GM18505 (cell line): ENCODE data around the gene PLAAT5.

Source experiments
- ATAC-seq: cut with Tn5 transposase; IDR thresholded peaks from one replicate; pipeline ENCODE4 v1.9.1; 2021; ENCODE audit not compliant: unreplicated experiment
- POLR2A ChIP-seq: IDR thresholded peaks from 4 replicates; pipeline ENCODE4 v1.6.1; 2011; ENCODE audit warnings: borderline replicate concordance; ENCODE audit not compliant: insufficient read depth, insufficient read length; ENCODE audit errors: extremely low read depth

The PLAAT5 gene

GRCh38 chr11:63504933-63505586 lies 14.1 kb upstream of the PLAAT5 start:
- no peak for ATAC-seq
- TF ChIP-seq POLR2A = no peak

GRCh38 chr11:63504054-63504453 lies 13.1 kb upstream of the PLAAT5 start:
- no peak for ATAC-seq
- no peak for TF ChIP-seq POLR2A

- no peak for TF ChIP-seq POLR2A
- ATAC-seq = no peak
Observed at GRCh38 chr11:63503492-63503891, 12.5 kb upstream of the PLAAT5 start.

- no peak for ATAC-seq
- TF ChIP-seq POLR2A = no peak
Observed at GRCh38 chr11:63502252-63502820, 11.4 kb upstream of the PLAAT5 start.

GRCh38 chr11:63501236-63501635 lies 10.3 kb upstream of the PLAAT5 start:
- no peak for TF ChIP-seq POLR2A
- no peak for ATAC-seq

GRCh38 chr11:63499874-63500273 lies 8.9 kb upstream of the PLAAT5 start:
- no peak for ATAC-seq
- no peak for TF ChIP-seq POLR2A

GRCh38 chr11:63494975-63495374 lies 4.0 kb upstream of the PLAAT5 start:
- TF ChIP-seq POLR2A = no peak
- ATAC-seq = no peak

GRCh38 chr11:63493127-63493526 lies 2.2 kb upstream of the PLAAT5 start:
- TF ChIP-seq POLR2A = no peak
- ATAC-seq = no peak

- ATAC-seq = no peak
Observed at GRCh38 chr11:63492441-63492840, 1.5 kb upstream of the PLAAT5 start.

GRCh38 chr11:63491636-63492372 lies 837 bp upstream of the PLAAT5 start:
- ATAC-seq = no peak
- no peak for TF ChIP-seq POLR2A

More at GRCh38 chr11:63492441-63492840, 1.5 kb upstream of the PLAAT5 start:
- no peak for TF ChIP-seq POLR2A

- no peak for ATAC-seq
- no peak for TF ChIP-seq POLR2A
Observed at GRCh38 chr11:63491240-63491587, 247 bp upstream of the PLAAT5 start.

- ATAC-seq = no peak
- TF ChIP-seq POLR2A = no peak
Observed at GRCh38 chr11:63489879-63490278, 1.1 kb downstream of the PLAAT5 start.

GRCh38 chr11:63488789-63489188 lies 2.2 kb downstream of the PLAAT5 start:
- TF ChIP-seq POLR2A = no peak
- no peak for ATAC-seq

GRCh38 chr11:63485777-63486176 lies 5.2 kb downstream of the PLAAT5 start:
- no peak for TF ChIP-seq POLR2A
- ATAC-seq = no peak

GRCh38 chr11:63480039-63480438 lies 10.9 kb downstream of the PLAAT5 start:
- no peak for ATAC-seq

GRCh38 chr11:63478896-63479295 lies 12.1 kb downstream of the PLAAT5 start:
- no peak for ATAC-seq
- TF ChIP-seq POLR2A = no peak

More at GRCh38 chr11:63480039-63480438, 10.9 kb downstream of the PLAAT5 start:
- TF ChIP-seq POLR2A = no peak
